Esophagus muscularis mucosa (tissue), 3 donors: Measurements from ENCODE around the gene ELAVL3.

ENCODE experiments used
- POLR2A ChIP-seq: fragments of 450-650 bp; IDR thresholded peaks from one replicate; pipeline ENCODE4 v1.6.1; 2017; ENCODE audit warnings: antibody characterized with exemption, moderate library complexity, mild to moderate bottlenecking, low read depth
- POLR2AphosphoS5 ChIP-seq, 2 donors: sonication (generic); formaldehyde crosslinking; IDR thresholded peaks; one replicate each; pipeline ENCODE4 v1.6.1; 2017; ENCODE audit warnings: antibody characterized with exemption in 2 of 2
- TF ChIP-seq, protein P1 (sequence below), 3 experiments: fragments of 200-600 bp in 2 of 3; fragments of 450-650 bp in 1 of 3; sonication (generic) in 2 of 3; IDR thresholded peaks; one replicate each; pipeline ENCODE4 v1.5.1; 2017 to 2019; ENCODE audit warnings: antibody characterized with exemption in 3 of 3, mild to moderate bottlenecking in 2 of 3, moderate library complexity in 1 of 3

DNA sequence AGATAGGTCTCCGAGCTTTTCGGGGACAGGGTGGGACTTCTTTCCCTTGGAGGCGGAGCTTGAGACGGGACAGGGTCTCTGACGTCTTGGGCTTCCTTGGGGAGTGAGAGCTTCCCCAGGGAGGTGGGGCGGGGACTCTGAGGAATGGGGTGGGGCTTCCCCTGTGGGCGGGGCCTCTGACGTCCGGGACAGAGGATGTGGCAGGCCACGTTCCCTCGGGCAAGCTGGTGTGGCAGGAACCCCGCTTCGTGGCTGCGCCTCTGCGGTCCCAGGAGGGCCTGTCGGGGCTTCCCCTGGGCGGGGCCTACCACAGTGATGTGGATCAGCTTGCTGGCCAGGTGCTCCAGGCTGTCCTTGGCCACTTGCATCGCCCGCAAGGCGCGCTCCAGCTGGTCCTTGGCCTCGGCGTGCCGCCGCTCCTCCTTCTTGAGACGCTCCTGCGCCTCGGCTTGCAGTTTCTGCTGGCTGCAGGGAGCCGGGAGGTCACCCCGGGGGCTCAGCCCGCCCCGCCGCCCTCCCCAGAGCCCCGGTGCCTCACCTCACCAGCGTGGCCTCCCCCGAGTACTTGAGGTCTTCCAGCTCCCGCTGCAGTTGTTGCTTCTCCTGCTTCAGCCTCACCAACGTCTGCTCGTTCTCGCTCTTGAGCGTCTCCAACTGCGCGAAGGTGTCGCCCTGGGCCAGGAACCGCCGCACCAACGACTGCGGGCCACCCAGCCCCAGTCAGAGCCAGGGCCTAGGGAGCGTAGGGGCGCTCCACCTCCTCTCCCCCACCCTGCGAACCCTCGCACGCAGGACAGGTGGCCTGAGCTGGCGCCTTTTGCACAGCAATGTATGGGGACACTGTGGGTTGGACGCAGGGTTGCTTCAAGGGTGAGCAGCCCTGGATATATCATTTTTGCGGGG lies 58.4 kb downstream of the ELAVL3 start:
- TF ChIP-seq, protein P1, sequence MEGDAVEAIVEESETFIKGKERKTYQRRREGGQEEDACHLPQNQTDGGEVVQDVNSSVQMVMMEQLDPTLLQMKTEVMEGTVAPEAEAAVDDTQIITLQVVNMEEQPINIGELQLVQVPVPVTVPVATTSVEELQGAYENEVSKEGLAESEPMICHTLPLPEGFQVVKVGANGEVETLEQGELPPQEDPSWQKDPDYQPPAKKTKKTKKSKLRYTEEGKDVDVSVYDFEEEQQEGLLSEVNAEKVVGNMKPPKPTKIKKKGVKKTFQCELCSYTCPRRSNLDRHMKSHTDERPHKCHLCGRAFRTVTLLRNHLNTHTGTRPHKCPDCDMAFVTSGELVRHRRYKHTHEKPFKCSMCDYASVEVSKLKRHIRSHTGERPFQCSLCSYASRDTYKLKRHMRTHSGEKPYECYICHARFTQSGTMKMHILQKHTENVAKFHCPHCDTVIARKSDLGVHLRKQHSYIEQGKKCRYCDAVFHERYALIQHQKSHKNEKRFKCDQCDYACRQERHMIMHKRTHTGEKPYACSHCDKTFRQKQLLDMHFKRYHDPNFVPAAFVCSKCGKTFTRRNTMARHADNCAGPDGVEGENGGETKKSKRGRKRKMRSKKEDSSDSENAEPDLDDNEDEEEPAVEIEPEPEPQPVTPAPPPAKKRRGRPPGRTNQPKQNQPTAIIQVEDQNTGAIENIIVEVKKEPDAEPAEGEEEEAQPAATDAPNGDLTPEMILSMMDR (IDR thresholded peaks at IDR 0.05): no peak
- TF ChIP-seq POLR2A (no peak), POLR2AphosphoS5 (IDR thresholded peaks at IDR 0.05) (peak; percentile 15 to 23)
